NCI-H2196 treated with DMSO at 0.1 percent for 48 hours (cell line): ENCODE data around the gene FUNDC2.

Experiments
- DNase-seq: peaks from one replicate; lab custom pipeline; 2025; ENCODE audit not compliant: unreplicated experiment; lab: John Stamatoyannopoulos, UW

Gene FUNDC2

DNA sequence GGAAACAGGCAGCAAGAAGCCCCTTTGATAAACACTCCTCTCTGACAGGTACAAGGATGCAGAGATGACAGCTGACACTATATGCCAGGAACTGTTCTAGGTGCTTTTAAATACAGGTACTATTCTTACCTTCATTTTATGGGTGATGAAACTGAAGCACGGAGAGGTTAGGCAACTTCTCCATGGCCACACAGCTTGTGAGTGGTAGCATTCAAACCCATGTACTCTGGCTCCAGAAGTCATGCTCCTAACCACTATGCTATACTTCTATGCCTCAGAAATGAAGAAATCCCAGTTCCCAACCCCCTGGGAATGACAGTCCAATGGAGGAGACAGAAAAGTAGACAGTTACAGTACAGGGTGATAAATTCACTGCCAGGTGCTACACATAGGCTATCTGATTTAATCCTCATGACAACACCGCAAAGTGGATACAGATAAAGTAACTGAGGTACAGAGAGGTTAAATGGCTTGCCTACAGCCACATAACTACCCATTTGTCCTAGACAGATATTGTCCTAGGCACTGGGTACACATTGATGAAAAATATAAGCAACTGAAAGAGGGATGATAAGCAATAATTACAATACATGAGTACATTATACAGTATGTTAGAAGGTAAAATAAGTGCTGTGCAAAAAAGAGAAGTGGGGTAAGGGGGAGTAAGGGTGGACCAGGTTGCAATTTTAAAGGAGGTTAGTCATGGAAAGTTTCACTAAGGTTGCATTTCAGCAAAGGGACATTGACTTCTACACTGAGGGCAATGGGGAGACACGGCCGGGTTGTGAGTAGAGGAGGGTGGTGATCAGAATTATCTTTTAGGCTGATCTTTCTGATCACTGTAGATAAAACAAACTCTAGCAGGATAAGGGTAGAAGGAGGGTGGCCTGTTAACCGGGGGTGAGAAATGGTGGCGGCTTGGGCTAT is 2.5 kb upstream of the FUNDC2 start:
- DNase-seq, result no peak

DNA sequence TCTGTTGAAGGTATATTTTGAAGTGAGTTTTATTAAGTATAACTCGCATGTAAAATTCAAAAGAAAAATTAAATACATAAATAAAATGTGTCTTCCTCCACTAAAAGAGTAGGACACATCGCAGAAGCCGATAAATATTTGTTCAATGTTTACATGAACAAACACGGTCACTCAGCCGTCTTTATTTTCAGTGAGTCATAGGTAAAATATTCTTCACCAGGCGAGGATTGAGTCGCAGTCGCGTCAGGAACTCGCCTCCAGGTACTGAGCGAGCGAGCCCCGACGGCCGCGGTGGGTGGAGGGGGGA is 271 bp upstream of the FUNDC2 start:
- DNase-seq, result no peak

GRCh38 chrX:155027509-155028066 is 944 bp downstream of the FUNDC2 start:
- DNase-seq, result no peak

GRCh38 chrX:155028129-155028528 is 1.5 kb downstream of the FUNDC2 start:
- DNase-seq, result no peak

- DNase-seq, result no peak
These were observed 2.2 kb downstream of the FUNDC2 start for GRCh38 chrX:155028877-155029291.

- no peak for DNase-seq
These were observed 5.0 kb downstream of the FUNDC2 start for GRCh38 chrX:155031657-155032056.

DNA sequence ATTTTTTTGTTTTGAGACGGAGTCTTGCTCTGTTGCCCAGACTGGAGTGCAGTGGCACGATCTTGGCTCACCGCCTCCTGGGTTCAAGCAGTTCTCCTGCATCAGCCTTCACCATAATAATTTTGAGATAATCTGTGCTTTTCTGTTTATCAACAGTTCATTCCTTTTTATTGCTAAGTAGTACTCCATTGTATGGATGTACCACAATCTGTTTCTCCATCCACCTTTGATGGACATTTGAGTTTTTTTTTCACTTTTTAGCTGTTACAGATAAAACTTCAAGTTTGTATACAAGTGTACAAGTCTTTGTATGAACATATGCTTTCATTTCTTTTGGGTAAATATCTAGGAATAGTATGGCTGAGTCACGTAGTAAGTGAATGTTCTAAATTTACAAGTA is 9.0 kb downstream of the FUNDC2 start:
- DNase-seq, result no peak

GRCh38 chrX:155046129-155046810 is 19.6 kb downstream of the FUNDC2 start:
- DNase-seq, result no peak

DNA sequence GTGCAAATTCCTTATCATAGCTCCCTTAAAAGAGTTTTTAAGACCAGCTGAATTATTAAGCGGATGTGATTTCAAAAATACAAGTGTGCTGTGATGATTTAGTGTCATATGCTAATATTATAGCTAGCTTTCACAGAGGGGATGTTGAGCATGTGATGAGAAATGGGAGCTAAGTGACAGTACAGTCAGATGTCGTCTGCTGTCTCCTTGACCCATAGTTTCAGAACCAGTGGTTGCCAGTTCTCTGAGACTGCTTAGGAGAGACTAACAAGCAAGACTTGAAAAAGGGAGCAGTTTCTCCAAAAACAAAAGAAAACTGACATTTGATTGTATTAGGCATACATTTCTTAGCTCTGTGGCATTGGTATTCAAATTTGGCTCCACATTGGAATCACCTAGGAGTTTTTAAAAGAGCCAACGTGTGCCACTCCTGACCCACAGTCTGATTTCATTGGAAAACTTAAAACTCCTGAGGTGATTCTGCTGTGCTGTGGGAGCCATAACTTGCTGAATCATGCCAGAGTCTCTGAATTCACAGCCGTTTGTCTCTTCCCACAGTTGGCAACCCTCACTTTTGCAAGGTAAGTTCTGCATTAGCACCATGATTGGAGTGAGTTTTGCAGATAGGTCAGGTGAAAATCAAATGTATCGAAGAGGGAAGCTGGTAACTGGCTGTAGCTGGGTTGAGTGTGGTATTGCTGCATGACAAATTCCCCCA is 20.3 kb downstream of the FUNDC2 start:
- DNase-seq, result no peak

DNA sequence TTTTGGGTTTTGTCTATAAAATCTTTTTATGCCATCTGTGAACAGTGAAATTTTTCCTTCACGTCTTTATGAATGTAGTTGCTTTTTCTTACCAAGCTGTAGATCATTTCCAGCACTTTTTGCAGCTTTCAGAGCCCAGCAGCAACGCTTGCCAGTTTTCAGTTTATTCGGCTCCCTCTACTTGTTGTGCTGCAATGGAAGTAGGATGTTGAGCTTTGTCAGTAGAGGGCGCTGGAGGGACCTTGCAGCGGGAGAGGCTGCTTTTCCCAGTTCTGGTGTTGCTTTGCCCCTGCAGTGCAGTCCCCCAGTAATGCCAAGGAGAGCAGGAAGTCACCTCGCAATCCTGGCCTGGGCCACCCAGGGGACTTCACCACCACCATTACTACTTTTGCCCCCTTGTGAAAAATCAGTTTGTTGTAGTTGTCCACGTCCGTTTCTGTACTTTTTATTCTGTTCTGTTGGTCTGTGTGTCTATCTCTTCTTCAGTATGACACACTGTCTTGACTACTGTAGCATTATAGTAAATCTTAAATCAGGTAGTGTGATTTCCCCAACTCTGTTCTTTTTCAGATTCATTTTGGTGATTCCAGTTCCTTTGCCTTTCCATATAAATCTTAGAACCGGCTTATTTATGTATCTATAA is 22.5 kb downstream of the FUNDC2 start:
- no peak for DNase-seq

- no peak for DNase-seq
These were observed 26.3 kb downstream of the FUNDC2 start for GRCh38 chrX:155052738-155053498.

DNA sequence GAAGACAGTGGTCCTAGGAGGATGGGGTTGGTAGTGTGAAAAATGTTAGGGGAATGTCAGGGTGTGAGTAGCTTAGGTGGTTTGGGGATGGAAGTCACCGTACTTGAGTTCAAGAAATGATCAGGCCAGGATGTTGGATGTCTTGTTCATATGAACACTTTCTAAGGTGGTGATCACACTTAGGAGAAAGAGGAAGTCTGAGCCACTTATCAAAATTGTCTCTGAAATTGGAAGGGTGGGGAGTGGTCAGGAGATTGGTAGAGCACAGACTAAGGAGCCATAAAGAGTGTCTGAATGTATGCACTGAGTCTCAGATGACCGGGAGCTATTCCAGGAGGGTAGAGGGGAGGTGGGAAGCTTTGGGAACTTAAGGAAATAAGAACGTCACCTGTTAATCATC is 27.0 kb downstream of the FUNDC2 start:
- DNase-seq, result no peak

DNA sequence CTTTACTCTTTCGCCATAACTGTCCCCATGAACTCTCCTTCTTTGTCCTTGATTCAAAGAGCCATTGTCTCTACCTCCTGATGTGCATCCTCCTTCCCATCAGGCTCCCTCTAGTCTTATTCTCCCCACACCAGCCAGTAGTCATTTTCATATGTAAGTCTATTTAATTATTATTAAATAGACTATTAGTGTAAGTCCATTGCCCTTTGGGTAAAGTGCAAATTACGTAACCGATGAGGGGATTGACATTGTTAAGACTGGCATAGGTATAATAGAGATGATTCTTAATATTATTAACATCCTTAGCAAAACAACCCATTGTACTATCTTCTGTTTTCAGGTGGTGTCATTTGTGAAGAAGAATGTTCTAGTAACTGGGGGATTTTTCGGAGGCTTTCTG is 27.6 kb downstream of the FUNDC2 start:
- DNase-seq, result no peak

GRCh38 chrX:155055494-155055893 is 28.9 kb downstream of the FUNDC2 start:
- no peak for DNase-seq

DNA sequence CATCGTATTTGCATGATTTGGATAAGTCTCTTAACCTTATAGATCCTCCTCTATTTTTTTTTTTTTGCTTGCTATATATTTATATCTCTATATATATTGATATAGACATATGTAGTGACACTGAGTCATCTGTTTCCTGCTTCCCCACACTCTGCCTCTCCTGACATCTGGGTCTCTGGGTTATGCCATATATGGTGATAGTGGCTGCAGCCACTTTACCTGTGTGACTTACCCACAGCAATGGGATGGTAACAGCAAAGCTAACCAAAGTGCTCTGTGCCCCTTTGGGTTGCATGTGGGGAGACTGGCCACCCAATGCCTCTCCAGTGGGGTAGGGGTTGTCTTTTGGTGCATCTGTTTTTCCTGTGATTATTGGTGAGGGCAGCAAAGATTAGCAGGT is 29.8 kb downstream of the FUNDC2 start:
- DNase-seq, result no peak

GRCh38 chrX:155056877-155057792 is 30.5 kb downstream of the FUNDC2 start:
- DNase-seq, result no peak

GRCh38 chrX:155061760-155062159 is 35.1 kb downstream of the FUNDC2 start:
- DNase-seq, result no peak

DNA sequence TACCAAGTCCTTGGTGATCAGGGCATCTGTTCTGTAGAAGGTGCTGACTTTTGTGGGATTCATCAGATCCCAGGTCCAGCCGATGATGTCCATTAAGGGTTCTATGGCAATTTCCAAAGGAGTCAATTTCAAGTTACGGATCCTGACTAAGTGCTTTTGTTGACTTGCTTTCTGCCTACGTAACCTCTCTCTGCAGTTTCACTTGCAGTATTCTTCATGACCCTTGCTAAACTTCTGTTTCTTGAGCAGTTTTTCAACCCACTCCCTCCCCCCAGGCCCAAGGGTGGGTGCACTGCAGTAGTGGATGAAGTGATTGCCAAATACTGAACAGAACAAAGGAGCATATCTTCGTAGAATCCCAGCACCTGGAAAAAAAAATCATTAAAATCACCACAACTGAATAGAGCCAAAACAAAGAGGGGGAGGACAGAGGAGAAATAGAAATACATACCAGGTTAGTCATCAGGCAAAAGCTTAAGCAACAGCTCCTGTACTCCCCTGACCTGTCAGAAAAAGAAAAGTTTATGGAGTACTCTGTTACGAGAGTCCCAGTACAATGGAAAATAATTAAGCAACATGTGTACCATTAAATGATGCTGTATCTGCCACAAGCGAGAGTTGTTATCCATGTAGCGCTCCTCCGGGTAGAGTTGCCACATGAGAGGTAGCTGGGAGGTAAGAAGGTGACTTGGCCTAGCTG is 38.5 kb downstream of the FUNDC2 start:
- no peak for DNase-seq

- DNase-seq, result no peak
These were observed 41.5 kb downstream of the FUNDC2 start for GRCh38 chrX:155068165-155068564.
